ENCODE results near the gene SLC6A19.

SLC6A19 gene

GRCh38 chr5:1200495-1201326 is 684 bp upstream of the SLC6A19 start:
- Histone ChIP-seq H3K9ac (ENCODE audit: low read depth, low read length) (no peak overlapping the region), H3K4me3 (ENCODE audit: low read length) (no peak overlapping the region), H3K27me3 (ENCODE audit: insufficient read depth, low read length) (peaks cover 10% of the 10 kb centered on the region), H3K27ac (ENCODE audit: low read depth, low read length) (no peak overlapping the region), H3K36me3 (ENCODE audit: insufficient read depth, low read length) (no peaks in the 10 kb centered on the region), H3K4me1 (ENCODE audit: insufficient read depth, low read length) (peaks cover 4% of the 10 kb centered on the region; the same call in 1 of the 2 replicates), H3K9me3 (ENCODE audit: insufficient read depth, low read depth, low read length) (no peaks in the 10 kb centered on the region)
- 84% methylated on average over 28 of the region's 28 CpGs for WGBS

GRCh38 chr5:1202026-1202797 is 817 bp downstream of the SLC6A19 start:
- H3K4me3 ChIP-seq (ENCODE audit: low read length): no peak overlapping the region
- no peak overlapping the region for H3K27ac ChIP-seq (ENCODE audit: low read depth, low read length)
- H3K4me1 ChIP-seq (ENCODE audit: insufficient read depth, low read length): peaks cover 4% of the 10 kb centered on the region; the same call in 1 of the 2 replicates
- WGBS: 86% methylated on average over 26 of the region's 26 CpGs
- H3K9ac ChIP-seq (ENCODE audit: low read depth, low read length): no peak overlapping the region
- H3K36me3 ChIP-seq (ENCODE audit: insufficient read depth, low read length): no peaks in the 10 kb centered on the region
- H3K9me3 ChIP-seq (ENCODE audit: insufficient read depth, low read depth, low read length): no peaks in the 10 kb centered on the region
- peaks cover 10% of the 10 kb centered on the region for H3K27me3 ChIP-seq (ENCODE audit: insufficient read depth, low read length)

- H3K27ac ChIP-seq (ENCODE audit: low read depth, low read length): no peak overlapping the region
- H3K4me1 ChIP-seq (ENCODE audit: insufficient read depth, low read length): peaks cover 4% of the 10 kb centered on the region; the same call in 1 of the 2 replicates
- WGBS: 79% methylated on average over 7 of the region's 7 CpGs
- peaks cover 10% of the 10 kb centered on the region for H3K27me3 ChIP-seq (ENCODE audit: insufficient read depth, low read length)
- H3K4me3 ChIP-seq (ENCODE audit: low read length): no peak overlapping the region
- H3K9ac ChIP-seq (ENCODE audit: low read depth, low read length): no peak overlapping the region
- H3K36me3 ChIP-seq (ENCODE audit: insufficient read depth, low read length): no peaks in the 10 kb centered on the region
- H3K9me3 ChIP-seq (ENCODE audit: insufficient read depth, low read depth, low read length): no peaks in the 10 kb centered on the region
These were observed 1.4 kb downstream of the SLC6A19 start for GRCh38 chr5:1202798-1203185.

GRCh38 chr5:1203311-1203967 is 2.0 kb downstream of the SLC6A19 start:
- 92% methylated on average over 24 of the region's 24 CpGs for WGBS

GRCh38 chr5:1203968-1204692 is 2.7 kb downstream of the SLC6A19 start:
- Histone ChIP-seq H3K4me3 (ENCODE audit: low read length) (no peak overlapping the region), H3K36me3 (ENCODE audit: insufficient read depth, low read length) (no peaks in the 10 kb centered on the region), H3K4me1 (ENCODE audit: insufficient read depth, low read length) (peaks cover 4% of the 10 kb centered on the region; the same call in 1 of the 2 replicates), H3K9me3 (ENCODE audit: insufficient read depth, low read depth, low read length) (no peaks in the 10 kb centered on the region), H3K9ac (ENCODE audit: low read depth, low read length) (no peak overlapping the region), H3K27me3 (ENCODE audit: insufficient read depth, low read length) (peaks cover 5% of the 10 kb centered on the region; the same call in 1 of the 2 replicates), H3K27ac (ENCODE audit: low read depth, low read length) (no peak overlapping the region)
- WGBS: 88% methylated on average over 25 of the region's 25 CpGs

More at GRCh38 chr5:1203311-1203967, 2.0 kb downstream of the SLC6A19 start:
- H3K9ac ChIP-seq (ENCODE audit: low read depth, low read length): no peak overlapping the region
- no peak overlapping the region for H3K4me3 ChIP-seq (ENCODE audit: low read length)
- H3K27ac ChIP-seq (ENCODE audit: low read depth, low read length): no peak overlapping the region
- peaks cover 10% of the 10 kb centered on the region; the same call in 1 of the 2 replicates for H3K27me3 ChIP-seq (ENCODE audit: insufficient read depth, low read length)
- no peaks in the 10 kb centered on the region for H3K9me3 ChIP-seq (ENCODE audit: insufficient read depth, low read depth, low read length)
- H3K4me1 ChIP-seq (ENCODE audit: insufficient read depth, low read length): peaks cover 4% of the 10 kb centered on the region; the same call in 1 of the 2 replicates
- no peaks in the 10 kb centered on the region for H3K36me3 ChIP-seq (ENCODE audit: insufficient read depth, low read length)

GRCh38 chr5:1204693-1205242 is 3.4 kb downstream of the SLC6A19 start:
- Histone ChIP-seq H3K9ac (ENCODE audit: low read depth, low read length) (no peak overlapping the region), H3K27me3 (ENCODE audit: insufficient read depth, low read length) (no peaks in the 10 kb centered on the region)
- WGBS: 69% methylated on average over 18 of the region's 18 CpGs

GRCh38 chr5:1205255-1206180 is 4.1 kb downstream of the SLC6A19 start:
- no peaks in the 10 kb centered on the region for H3K9me3 ChIP-seq (ENCODE audit: insufficient read depth, low read depth, low read length)
- WGBS: 73% methylated on average over 11 of the region's 11 CpGs
- H3K36me3 ChIP-seq (ENCODE audit: insufficient read depth, low read length): no peaks in the 10 kb centered on the region
- H3K27ac ChIP-seq (ENCODE audit: low read depth, low read length): no peak overlapping the region
- no peak overlapping the region for H3K9ac ChIP-seq (ENCODE audit: low read depth, low read length)
- no peaks in the 10 kb centered on the region for H3K27me3 ChIP-seq (ENCODE audit: insufficient read depth, low read length)
- H3K4me1 ChIP-seq (ENCODE audit: insufficient read depth, low read length): peaks cover 4% of the 10 kb centered on the region; the same call in 1 of the 2 replicates
- H3K4me3 ChIP-seq (ENCODE audit: low read length): no peak overlapping the region

More at GRCh38 chr5:1204693-1205242, 3.4 kb downstream of the SLC6A19 start:
- Histone ChIP-seq H3K27ac (ENCODE audit: low read depth, low read length) (no peak overlapping the region), H3K4me1 (ENCODE audit: insufficient read depth, low read length) (peaks cover 4% of the 10 kb centered on the region; the same call in 1 of the 2 replicates), H3K9me3 (ENCODE audit: insufficient read depth, low read depth, low read length) (no peaks in the 10 kb centered on the region), H3K36me3 (ENCODE audit: insufficient read depth, low read length) (no peaks in the 10 kb centered on the region), H3K4me3 (ENCODE audit: low read length) (no peak overlapping the region)

GRCh38 chr5:1206521-1207412 is 5.4 kb downstream of the SLC6A19 start:
- WGBS: 91% methylated on average over 49 of the region's 49 CpGs
- Histone ChIP-seq H3K36me3 (ENCODE audit: insufficient read depth, low read length) (no peaks in the 10 kb centered on the region), H3K4me3 (ENCODE audit: low read length) (no peak overlapping the region), H3K9me3 (ENCODE audit: insufficient read depth, low read depth, low read length) (no peaks in the 10 kb centered on the region), H3K27me3 (ENCODE audit: insufficient read depth, low read length) (no peaks in the 10 kb centered on the region), H3K9ac (ENCODE audit: low read depth, low read length) (no peak overlapping the region), H3K4me1 (ENCODE audit: insufficient read depth, low read length) (peaks cover 4% of the 10 kb centered on the region; the same call in 1 of the 2 replicates), H3K27ac (ENCODE audit: low read depth, low read length) (no peak overlapping the region)

- no peaks in the 10 kb centered on the region for H3K9me3 ChIP-seq (ENCODE audit: insufficient read depth, low read depth, low read length)
- H3K4me3 ChIP-seq (ENCODE audit: low read length): no peak overlapping the region
- H3K4me1 ChIP-seq (ENCODE audit: insufficient read depth, low read length): peaks cover 4% of the 10 kb centered on the region; the same call in 1 of the 2 replicates
- H3K36me3 ChIP-seq (ENCODE audit: insufficient read depth, low read length): no peaks in the 10 kb centered on the region
- no peak overlapping the region for H3K9ac ChIP-seq (ENCODE audit: low read depth, low read length)
- no peak overlapping the region for H3K27ac ChIP-seq (ENCODE audit: low read depth, low read length)
- WGBS: 87% methylated on average over 6 of the region's 6 CpGs
- no peaks in the 10 kb centered on the region for H3K27me3 ChIP-seq (ENCODE audit: insufficient read depth, low read length)
These were observed 6.2 kb downstream of the SLC6A19 start for GRCh38 chr5:1207555-1207954.

Measured in HUES64 (cell line).